Measurements from ENCODE around the gene DOCK7.

Gene DOCK7

DNA sequence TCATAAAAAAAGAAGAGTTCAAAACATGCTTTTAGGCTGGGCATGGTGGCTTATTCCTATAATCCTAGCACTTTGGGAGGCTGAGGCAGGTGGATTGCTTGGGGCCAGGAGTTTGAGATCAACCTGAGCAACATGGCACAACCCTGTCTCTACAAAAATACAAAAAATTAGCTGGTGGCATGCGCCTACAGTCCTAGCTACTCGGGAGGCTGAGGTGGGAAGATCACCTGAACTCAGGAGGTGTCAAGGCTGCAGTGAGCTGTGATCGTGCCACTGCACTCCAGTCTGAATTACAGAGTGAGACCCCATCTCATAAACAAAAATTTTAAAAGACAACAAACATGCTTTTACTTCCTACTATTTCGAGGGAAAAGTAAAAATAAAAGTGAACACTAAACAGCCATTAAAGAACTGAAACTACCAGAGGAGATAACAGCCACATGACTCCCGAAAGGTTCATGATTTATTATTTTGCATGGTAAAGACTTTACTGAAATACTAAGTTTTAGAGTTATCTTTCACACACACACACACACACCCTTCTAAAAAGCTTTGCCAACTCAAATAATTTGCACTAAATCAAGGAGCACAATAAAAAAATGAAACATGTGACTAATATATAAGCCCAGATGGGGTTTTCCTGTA is 203.2 kb downstream of the DOCK7 start:
- Histone ChIP-seq H3K9ac (ENCODE audit: low read depth in 1 of 2, low read length in 2 of 2) (no peak overlapping the region), H3K4me1 (ENCODE audit: control insufficient read depth in 2 of 2, insufficient read depth in 2 of 2, low read length in 2 of 2) (no peaks in the 10 kb centered on the region), H3K36me3 (ENCODE audit: control insufficient read depth in 2 of 2, insufficient read depth in 2 of 2, low read length in 2 of 2) (peaks cover 7 to 9% of the 10 kb centered on the region in 2 donors), H3K9me3 (ENCODE audit: control insufficient read depth in 2 of 2, low read length in 2 of 2) (no peaks in the 10 kb centered on the region), H3K4me3 (ENCODE audit: low read length in 2 of 2) (no peak overlapping the region), H3K27me3 (ENCODE audit: control insufficient read depth in 2 of 2, insufficient read depth in 2 of 2, low read length in 2 of 2) (no peaks in the 10 kb centered on the region), H3K27ac (ENCODE audit: low read depth in 2 of 2, low read length in 2 of 2) (no peak overlapping the region)

DNA sequence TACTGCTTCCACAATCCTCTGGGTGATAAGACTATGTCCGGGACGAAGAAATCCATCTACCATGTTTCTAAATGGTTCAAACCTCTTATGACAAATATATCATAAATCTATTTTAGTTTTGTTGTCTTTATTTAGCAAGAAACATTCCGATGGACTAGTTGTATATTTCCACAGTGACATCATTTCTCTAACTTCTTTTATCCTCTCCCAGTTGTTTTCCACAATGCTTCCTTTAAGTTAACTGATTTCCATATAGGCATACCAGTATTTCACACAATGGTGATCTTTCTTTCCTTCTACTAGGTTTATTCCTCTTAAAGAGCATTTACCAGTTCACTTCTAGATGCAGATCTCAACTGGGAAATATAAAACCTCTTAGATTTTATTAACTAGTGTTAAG is 206.5 kb downstream of the DOCK7 start:
- Histone ChIP-seq H3K4me1 (ENCODE audit: control insufficient read depth in 2 of 2, insufficient read depth in 2 of 2, low read length in 2 of 2) (no peaks in the 10 kb centered on the region), H3K9me3 (ENCODE audit: control insufficient read depth in 2 of 2, low read length in 2 of 2) (no peaks in the 10 kb centered on the region), H3K27me3 (ENCODE audit: control insufficient read depth in 2 of 2, insufficient read depth in 2 of 2, low read length in 2 of 2) (no peaks in the 10 kb centered on the region), H3K27ac (ENCODE audit: low read depth in 2 of 2, low read length in 2 of 2) (no peak overlapping the region), H3K36me3 (ENCODE audit: control insufficient read depth in 2 of 2, insufficient read depth in 2 of 2, low read length in 2 of 2) (peaks cover 3 to 9% of the 10 kb centered on the region in 2 donors), H3K9ac (ENCODE audit: low read depth in 1 of 2, low read length in 2 of 2) (no peak overlapping the region), H3K4me3 (ENCODE audit: low read length in 2 of 2) (no peak overlapping the region)

DNA sequence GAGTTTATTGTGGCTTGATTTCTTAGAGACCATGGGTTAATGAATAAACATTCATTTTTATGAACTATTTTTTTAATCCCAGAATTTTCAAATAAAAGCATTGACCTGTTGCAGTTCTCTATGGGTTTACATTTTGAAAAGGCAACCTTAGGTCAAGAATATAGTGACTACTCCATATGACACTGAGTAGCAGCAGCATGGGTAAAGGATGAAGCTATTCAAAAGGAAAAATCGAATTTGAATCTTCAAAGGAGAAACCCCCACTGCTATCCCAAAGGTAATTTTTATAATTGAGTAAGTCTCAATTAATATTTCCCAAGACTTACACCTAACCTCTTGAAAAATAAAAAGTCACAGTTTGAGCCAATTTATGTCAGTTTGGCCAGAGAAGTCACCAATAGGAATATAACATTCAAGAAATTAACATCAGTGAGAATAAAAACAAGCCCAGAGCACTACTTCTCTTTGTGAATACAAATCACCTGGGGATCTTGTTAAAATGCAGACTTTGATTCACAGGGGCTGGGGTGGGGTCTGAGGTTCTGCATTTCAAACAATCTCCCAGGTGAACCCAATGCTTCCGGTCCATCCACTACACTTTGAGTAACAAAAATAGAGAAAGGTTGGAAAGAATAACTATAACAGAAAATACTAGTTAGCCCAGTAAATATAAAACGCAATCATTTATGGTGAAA is 211.5 kb downstream of the DOCK7 start:
- peaks cover 22 to 26% of the 10 kb centered on the region in 2 donors for H3K36me3 ChIP-seq (ENCODE audit: control insufficient read depth in 2 of 2, insufficient read depth in 2 of 2, low read length in 2 of 2)

DNA sequence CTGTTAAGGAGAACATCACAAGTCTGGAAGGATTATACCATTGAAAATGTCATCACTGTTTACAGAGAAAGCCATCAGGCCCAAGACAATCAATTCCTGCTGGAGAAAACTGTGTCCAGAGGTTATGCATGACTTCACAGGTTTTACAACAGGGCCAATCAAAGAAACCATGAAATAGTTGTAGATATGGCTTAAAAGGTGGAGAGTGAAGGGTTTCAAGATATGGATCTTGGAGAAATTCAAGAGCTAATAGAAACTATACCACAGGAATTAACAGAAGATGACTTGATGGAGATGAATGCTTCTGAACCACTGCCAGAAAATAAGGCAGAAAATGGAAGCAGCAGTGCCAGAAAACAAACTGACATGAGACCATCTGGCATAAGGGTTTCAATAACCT is 221.1 kb downstream of the DOCK7 start:
- Histone ChIP-seq H3K36me3 (ENCODE audit: control insufficient read depth in 2 of 2, insufficient read depth in 2 of 2, low read length in 2 of 2) (peaks cover 18% of the 10 kb centered on the region in 2 donors), H3K4me3 (ENCODE audit: low read length in 2 of 2) (no peak overlapping the region), H3K9me3 (ENCODE audit: control insufficient read depth in 2 of 2, low read length in 2 of 2) (no peaks in the 10 kb centered on the region), H3K9ac (ENCODE audit: low read depth in 1 of 2, low read length in 2 of 2) (no peak overlapping the region), H3K27ac (ENCODE audit: low read depth in 2 of 2, low read length in 2 of 2) (no peak overlapping the region), H3K27me3 (ENCODE audit: control insufficient read depth in 2 of 2, insufficient read depth in 2 of 2, low read length in 2 of 2) (no peaks in the 10 kb centered on the region), H3K4me1 (ENCODE audit: control insufficient read depth in 2 of 2, insufficient read depth in 2 of 2, low read length in 2 of 2) (no peaks in the 10 kb centered on the region)

More for the DNA sequence above, 211.5 kb downstream of the DOCK7 start:
- Histone ChIP-seq H3K4me3 (ENCODE audit: low read length in 2 of 2) (no peak overlapping the region), H3K9me3 (ENCODE audit: control insufficient read depth in 2 of 2, low read length in 2 of 2) (no peaks in the 10 kb centered on the region), H3K4me1 (ENCODE audit: control insufficient read depth in 2 of 2, insufficient read depth in 2 of 2, low read length in 2 of 2) (no peaks in the 10 kb centered on the region), H3K9ac (ENCODE audit: low read depth in 1 of 2, low read length in 2 of 2) (no peak overlapping the region), H3K27me3 (ENCODE audit: control insufficient read depth in 2 of 2, insufficient read depth in 2 of 2, low read length in 2 of 2) (no peaks in the 10 kb centered on the region), H3K27ac (ENCODE audit: low read depth in 2 of 2, low read length in 2 of 2) (no peak overlapping the region)

DNA sequence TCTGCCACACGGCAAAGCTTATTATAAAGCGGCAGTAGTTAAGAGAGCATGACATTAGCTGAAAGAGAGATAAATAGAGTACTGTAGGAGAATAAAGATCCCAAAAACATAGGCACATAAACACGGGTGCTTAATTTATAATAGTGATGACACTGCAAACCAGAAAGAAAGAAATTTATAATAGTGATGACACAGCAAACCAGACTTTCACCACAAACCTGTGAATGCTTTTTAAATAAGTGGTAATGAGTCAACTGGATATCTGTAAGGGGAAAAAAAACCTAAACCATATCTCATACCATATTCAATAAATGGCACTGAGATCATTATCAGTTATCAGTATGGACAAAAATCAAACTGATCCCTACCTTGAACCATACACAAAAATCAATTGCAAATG is 225.8 kb downstream of the DOCK7 start:
- Histone ChIP-seq H3K36me3 (ENCODE audit: control insufficient read depth in 2 of 2, insufficient read depth in 2 of 2, low read length in 2 of 2) (peaks cover 11 to 14% of the 10 kb centered on the region in 2 donors), H3K9me3 (ENCODE audit: control insufficient read depth in 2 of 2, low read length in 2 of 2) (no peaks in the 10 kb centered on the region), H3K27ac (ENCODE audit: low read depth in 2 of 2, low read length in 2 of 2) (no peak overlapping the region), H3K4me1 (ENCODE audit: control insufficient read depth in 2 of 2, insufficient read depth in 2 of 2, low read length in 2 of 2) (no peaks in the 10 kb centered on the region), H3K9ac (ENCODE audit: low read depth in 1 of 2, low read length in 2 of 2) (no peak overlapping the region), H3K4me3 (ENCODE audit: low read length in 2 of 2) (no peak overlapping the region), H3K27me3 (ENCODE audit: control insufficient read depth in 2 of 2, insufficient read depth in 2 of 2, low read length in 2 of 2) (no peaks in the 10 kb centered on the region)

DNA sequence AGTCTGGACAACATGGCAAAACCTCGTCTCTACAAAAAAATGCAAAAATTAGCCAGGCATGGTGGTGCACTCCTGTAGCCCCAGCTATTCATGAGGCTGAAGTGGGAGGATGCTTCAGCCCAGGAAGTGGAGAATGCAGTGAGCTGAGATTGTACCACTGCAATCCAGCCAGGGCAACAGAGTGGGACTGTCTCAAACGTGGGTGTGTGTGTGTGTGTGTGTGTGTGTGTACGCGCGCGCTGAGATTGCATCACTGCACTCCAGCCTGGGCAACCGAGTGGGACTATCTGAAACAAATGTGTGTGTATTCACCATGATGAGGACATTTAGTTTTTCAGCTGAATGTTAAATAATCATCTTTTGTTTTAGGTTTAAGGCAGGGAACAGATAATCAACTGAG is 230.2 kb downstream of the DOCK7 start:
- H3K4me1 ChIP-seq (ENCODE audit: control insufficient read depth in 2 of 2, insufficient read depth in 2 of 2, low read length in 2 of 2), result no peaks in the 10 kb centered on the region
- peaks cover 14 to 26% of the 10 kb centered on the region in 2 donors for H3K36me3 ChIP-seq (ENCODE audit: control insufficient read depth in 2 of 2, insufficient read depth in 2 of 2, low read length in 2 of 2)
- no peak overlapping the region for H3K27ac ChIP-seq (ENCODE audit: low read depth in 2 of 2, low read length in 2 of 2)
- H3K27me3 ChIP-seq (ENCODE audit: control insufficient read depth in 2 of 2, insufficient read depth in 2 of 2, low read length in 2 of 2), result no peaks in the 10 kb centered on the region
- no peak overlapping the region for H3K9ac ChIP-seq (ENCODE audit: low read depth in 1 of 2, low read length in 2 of 2)
- H3K4me3 ChIP-seq (ENCODE audit: low read length in 2 of 2), result no peak overlapping the region
- no peaks in the 10 kb centered on the region for H3K9me3 ChIP-seq (ENCODE audit: control insufficient read depth in 2 of 2, low read length in 2 of 2)

DNA sequence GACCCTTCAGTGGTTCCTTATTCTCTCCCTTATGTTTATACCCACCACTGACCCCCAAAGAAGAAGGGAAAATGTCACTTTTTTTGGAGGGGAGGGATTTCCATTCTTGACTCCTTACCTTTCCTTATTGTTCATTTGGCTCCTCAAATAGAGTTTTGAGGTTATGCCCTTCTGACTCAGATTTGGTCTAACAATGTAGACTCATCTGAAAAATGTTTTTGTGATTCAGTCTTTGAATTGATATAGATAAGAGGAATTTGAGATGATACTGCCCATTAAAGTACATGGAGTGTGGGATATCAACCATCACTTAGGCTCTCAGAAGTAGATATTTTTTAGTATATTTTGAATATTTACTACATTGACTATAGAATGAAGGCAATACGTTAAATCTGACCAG is 235.2 kb downstream of the DOCK7 start:
- Histone ChIP-seq H3K36me3 (ENCODE audit: control insufficient read depth in 2 of 2, insufficient read depth in 2 of 2, low read length in 2 of 2) (peaks cover 39 to 48% of the 10 kb centered on the region in 2 donors), H3K4me1 (ENCODE audit: control insufficient read depth in 2 of 2, insufficient read depth in 2 of 2, low read length in 2 of 2) (no peaks in the 10 kb centered on the region), H3K9ac (ENCODE audit: low read depth in 1 of 2, low read length in 2 of 2) (no peak overlapping the region), H3K27me3 (ENCODE audit: control insufficient read depth in 2 of 2, insufficient read depth in 2 of 2, low read length in 2 of 2) (no peaks in the 10 kb centered on the region), H3K9me3 (ENCODE audit: control insufficient read depth in 2 of 2, low read length in 2 of 2) (no peaks in the 10 kb centered on the region), H3K27ac (ENCODE audit: low read depth in 2 of 2, low read length in 2 of 2) (no peak overlapping the region), H3K4me3 (ENCODE audit: low read length in 2 of 2) (no peak overlapping the region)

DNA sequence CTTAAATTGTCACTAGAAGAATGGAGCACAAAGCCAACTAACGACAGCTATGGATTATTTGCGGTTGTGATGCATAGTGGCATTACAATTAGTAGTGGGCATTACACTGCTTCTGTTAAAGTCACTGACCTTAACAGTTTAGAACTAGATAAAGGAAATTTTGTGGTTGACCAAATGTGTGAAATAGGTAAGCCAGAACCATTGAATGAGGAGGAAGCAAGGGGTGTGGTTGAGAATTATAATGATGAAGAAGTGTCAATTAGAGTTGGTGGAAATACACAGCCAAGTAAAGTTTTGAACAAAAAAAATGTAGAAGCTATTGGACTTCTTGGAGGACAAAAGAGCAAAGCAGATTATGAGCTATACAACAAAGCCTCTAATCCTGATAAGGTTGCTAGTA is 237.9 kb downstream of the DOCK7 start:
- H3K36me3 ChIP-seq (ENCODE audit: control insufficient read depth in 2 of 2, insufficient read depth in 2 of 2, low read length in 2 of 2), result peaks cover 45 to 46% of the 10 kb centered on the region in 2 donors
- no peaks in the 10 kb centered on the region for H3K27me3 ChIP-seq (ENCODE audit: control insufficient read depth in 2 of 2, insufficient read depth in 2 of 2, low read length in 2 of 2)

DNA sequence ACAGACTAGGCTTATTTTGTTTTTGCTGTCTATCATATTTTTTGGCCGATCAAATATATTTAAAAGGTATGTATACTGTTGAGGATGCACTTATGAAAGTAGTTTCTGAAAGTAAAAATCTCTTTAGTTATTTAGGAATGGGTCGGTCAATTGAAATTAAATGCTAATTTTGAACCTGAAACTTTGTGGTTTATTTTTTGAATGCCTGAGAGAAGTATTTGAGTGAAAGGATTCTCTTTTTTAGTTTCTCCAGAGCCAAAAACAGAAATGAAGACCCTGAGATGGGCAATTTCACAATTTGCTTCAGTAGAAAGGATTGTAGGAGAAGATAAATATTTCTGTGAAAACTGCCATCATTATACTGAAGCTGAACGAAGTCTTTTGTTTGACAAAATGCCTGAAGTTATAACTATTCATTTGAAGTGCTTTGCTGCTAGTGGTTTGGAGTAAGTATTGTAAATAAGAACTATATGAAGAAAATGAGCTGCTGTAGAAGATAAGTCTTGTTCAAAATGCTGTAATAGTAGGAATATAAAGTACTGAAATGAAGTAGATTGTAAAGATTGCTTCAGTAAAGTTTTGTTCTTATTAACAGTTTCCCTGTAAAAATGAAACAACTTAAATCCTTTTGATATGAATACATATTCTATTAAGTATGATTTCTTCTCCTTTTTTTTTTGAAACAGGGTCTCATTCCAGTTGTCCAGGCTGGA is 239.8 kb downstream of the DOCK7 start:
- H3K36me3 ChIP-seq (ENCODE audit: control insufficient read depth in 2 of 2, insufficient read depth in 2 of 2, low read length in 2 of 2), result peaks cover 39 to 54% of the 10 kb centered on the region in 2 donors
- no peak overlapping the region for H3K9ac ChIP-seq (ENCODE audit: low read depth in 1 of 2, low read length in 2 of 2)
- H3K4me3 ChIP-seq (ENCODE audit: low read length in 2 of 2), result no peak overlapping the region
- no peaks in the 10 kb centered on the region for H3K9me3 ChIP-seq (ENCODE audit: control insufficient read depth in 2 of 2, low read length in 2 of 2)
- no peaks in the 10 kb centered on the region for H3K27me3 ChIP-seq (ENCODE audit: control insufficient read depth in 2 of 2, insufficient read depth in 2 of 2, low read length in 2 of 2)
- H3K4me1 ChIP-seq (ENCODE audit: control insufficient read depth in 2 of 2, insufficient read depth in 2 of 2, low read length in 2 of 2), result no peaks in the 10 kb centered on the region
- no peak overlapping the region for H3K27ac ChIP-seq (ENCODE audit: low read depth in 2 of 2, low read length in 2 of 2)

More for the DNA sequence above, 237.9 kb downstream of the DOCK7 start:
- Histone ChIP-seq H3K9me3 (ENCODE audit: control insufficient read depth in 2 of 2, low read length in 2 of 2) (no peaks in the 10 kb centered on the region), H3K27ac (ENCODE audit: low read depth in 2 of 2, low read length in 2 of 2) (no peak overlapping the region), H3K4me3 (ENCODE audit: low read length in 2 of 2) (no peak overlapping the region), H3K9ac (ENCODE audit: low read depth in 1 of 2, low read length in 2 of 2) (no peak overlapping the region), H3K4me1 (ENCODE audit: control insufficient read depth in 2 of 2, insufficient read depth in 2 of 2, low read length in 2 of 2) (no peaks in the 10 kb centered on the region)

DNA sequence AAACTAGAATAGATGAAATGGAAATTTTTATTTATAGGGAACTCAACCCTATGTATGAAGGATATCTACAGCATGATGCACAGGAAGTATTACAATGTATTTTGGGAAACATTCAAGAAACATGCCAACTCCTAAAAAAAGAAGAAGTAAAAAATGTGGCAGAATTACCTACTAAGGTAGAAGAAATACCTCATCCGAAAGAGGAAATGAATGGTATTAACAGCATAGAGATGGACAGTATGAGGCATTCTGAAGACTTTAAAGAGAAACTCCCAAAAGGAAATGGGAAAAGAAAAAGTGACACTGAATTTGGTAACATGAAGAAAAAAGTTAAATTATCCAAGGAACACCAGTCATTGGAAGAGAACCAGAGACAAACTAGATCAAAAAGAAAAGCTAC is 243.5 kb downstream of the DOCK7 start:
- Histone ChIP-seq H3K9ac (ENCODE audit: low read depth in 1 of 2, low read length in 2 of 2) (no peak overlapping the region), H3K36me3 (ENCODE audit: control insufficient read depth in 2 of 2, insufficient read depth in 2 of 2, low read length in 2 of 2) (peaks cover 37 to 46% of the 10 kb centered on the region in 2 donors), H3K4me3 (ENCODE audit: low read length in 2 of 2) (no peak overlapping the region), H3K4me1 (ENCODE audit: control insufficient read depth in 2 of 2, insufficient read depth in 2 of 2, low read length in 2 of 2) (peaks cover 0 to 3% of the 10 kb centered on the region in 2 donors), H3K27ac (ENCODE audit: low read depth in 2 of 2, low read length in 2 of 2) (no peak overlapping the region), H3K9me3 (ENCODE audit: control insufficient read depth in 2 of 2, low read length in 2 of 2) (no peaks in the 10 kb centered on the region), H3K27me3 (ENCODE audit: control insufficient read depth in 2 of 2, insufficient read depth in 2 of 2, low read length in 2 of 2) (no peaks in the 10 kb centered on the region)

Measured in mucosa of rectum (tissue), 2 donors.